Measurements from ENCODE around the gene SEMA3D.

Gene SEMA3D

GRCh38 chr7:85102813-85103350 lies 84.0 kb downstream of the SEMA3D start:
- H3K27ac ChIP-seq, result no peak overlapping the region
- ChIA-PET POLR2A (ENCODE audit: low non-redundant PET) (no interaction called here), CTCF (interaction anchor here (0.7 kb wide), 1 partner anchor 1551 kb away, joined by 3 read pairs; no protein-coding TSS in a partner anchor)
- no peak for TF ChIP-seq CTCF (conservative IDR thresholded peaks at IDR 0.05; ENCODE audit: low read depth)
- DNase-seq (ENCODE audit: low spot score), result no peak

- POLR2A ChIA-PET (ENCODE audit: low non-redundant PET), result no interaction called here
- CTCF ChIA-PET, result no interaction called here
- no peak overlapping the region for H3K27ac ChIP-seq
- TF ChIP-seq CTCF (conservative IDR thresholded peaks at IDR 0.05; ENCODE audit: low read depth), result no peak
- DNase-seq (ENCODE audit: low spot score), result no peak
Measured at GRCh38 chr7:85101347-85101746, 85.5 kb downstream of the SEMA3D start.

- ChIA-PET CTCF (interaction anchor here (0.7 kb wide), 1 partner anchor 1932 kb away, joined by 7 read pairs; no protein-coding TSS in a partner anchor), POLR2A (ENCODE audit: low non-redundant PET) (no interaction called here)
- TF ChIP-seq CTCF (conservative IDR thresholded peaks at IDR 0.05; ENCODE audit: low read depth), result no peak
- H3K27ac ChIP-seq, result no peak overlapping the region
- DNase-seq (ENCODE audit: low spot score), result no peak
Measured at GRCh38 chr7:85097844-85098243, 89.0 kb downstream of the SEMA3D start.

- TF ChIP-seq CTCF (conservative IDR thresholded peaks at IDR 0.05; ENCODE audit: low read depth), result no peak
- POLR2A ChIA-PET (ENCODE audit: low non-redundant PET), result no interaction called here
- H3K27ac ChIP-seq, result no peak overlapping the region
- no peak for DNase-seq (ENCODE audit: low spot score)
- CTCF ChIA-PET, result interaction anchor here (0.7 kb wide), 1 partner anchor 10 kb away, joined by 3 read pairs; no protein-coding TSS in a partner anchor
Measured at GRCh38 chr7:85095806-85096205, 91.0 kb downstream of the SEMA3D start.

DNA sequence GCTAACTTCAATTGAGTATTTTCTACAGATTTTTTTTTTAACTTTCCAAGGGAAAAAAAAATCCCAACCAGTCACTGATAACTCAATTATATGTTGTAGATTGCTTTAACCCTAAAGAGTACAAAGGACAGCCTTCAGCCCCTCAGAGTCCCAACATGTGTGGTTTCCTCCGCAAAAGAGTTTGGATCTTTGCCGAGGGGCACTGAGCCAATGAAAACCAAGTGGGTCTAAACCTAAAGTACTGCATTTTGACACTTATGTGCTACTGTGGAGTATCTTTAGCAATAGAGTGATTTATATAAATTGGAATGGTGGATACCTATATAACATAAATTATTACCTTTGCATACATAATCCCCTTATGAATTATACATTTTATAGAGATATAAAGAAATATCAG lies 91.5 kb downstream of the SEMA3D start:
- ChIA-PET CTCF (no interaction called here), POLR2A (ENCODE audit: low non-redundant PET) (no interaction called here)
- no peak for TF ChIP-seq CTCF (conservative IDR thresholded peaks at IDR 0.05; ENCODE audit: low read depth)
- no peak for DNase-seq (ENCODE audit: low spot score)
- no peak overlapping the region for H3K27ac ChIP-seq

DNA sequence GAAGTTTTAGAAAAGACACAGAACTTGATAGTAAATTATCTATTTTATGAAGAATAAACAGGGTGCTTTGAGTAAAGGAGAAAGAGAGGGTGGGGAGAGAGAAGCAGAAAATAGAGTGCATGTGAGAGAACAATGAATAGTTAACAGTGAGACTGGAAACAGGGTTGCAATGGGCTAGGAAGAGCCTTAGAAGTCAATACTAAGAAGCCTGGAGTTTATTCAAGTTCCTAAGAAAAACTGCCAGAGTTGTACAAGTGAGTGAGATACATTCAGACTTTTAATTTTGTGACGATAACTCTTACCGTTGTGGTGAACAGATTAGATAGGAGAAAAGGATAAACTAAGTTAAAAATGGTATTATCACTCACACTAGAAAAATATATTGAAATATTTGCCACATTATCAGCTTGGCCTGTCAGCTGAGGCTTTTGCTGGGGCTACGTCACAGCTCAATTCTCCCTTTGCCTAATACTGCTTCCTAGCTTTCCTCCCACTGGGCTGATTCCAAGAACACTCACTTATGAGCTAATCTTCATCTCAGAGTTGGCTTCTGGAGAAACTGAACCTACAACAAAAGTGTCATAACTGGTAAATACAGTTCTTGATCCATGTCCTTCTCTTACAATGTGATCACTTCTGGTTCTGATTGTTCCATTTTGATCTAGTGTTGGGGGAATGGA lies 92.7 kb downstream of the SEMA3D start:
- no peak overlapping the region for H3K27ac ChIP-seq
- DNase-seq (ENCODE audit: low spot score), result no peak
- ChIA-PET POLR2A (ENCODE audit: low non-redundant PET) (no interaction called here), CTCF (no interaction called here)
- TF ChIP-seq CTCF (conservative IDR thresholded peaks at IDR 0.05; ENCODE audit: low read depth), result no peak

All from RWPE1 (cell line).